Psoas muscle (tissue), 8 donors: ENCODE data around the gene SSBP2. TPM values are rescaled to one million over a fixed set of nuclear protein-coding genes. Genes with fewer than 3 reads are reported as not detected.

Experiments used
- ATAC-seq, 4 donors: fragments of 200-7000 bp; cut with Tn5 transposase; one replicate each; pipeline ENCODE4 v1.9.1; 2020; ENCODE audit warnings: moderate library complexity in 3 of 4, mild to moderate bottlenecking in 2 of 4
- DNase-seq, 2 donors: peaks; one replicate each; pipeline ENCODE4 v3.0.0-alpha.2; 2020
- H3K27ac ChIP-seq: fragments of 200-600 bp; one replicate; pipeline ENCODE4 v1.8.0; 2022
- H3K27me3 ChIP-seq, 3 donors: fragments of 200-600 bp in 1 of 3; one replicate each; pipeline versions ENCODE4 v1.6.1 to v1.8.0; 2013 to 2022; ENCODE audit warnings: low read length in 2 of 3, mild to moderate bottlenecking in 2 of 3, moderate library complexity in 1 of 3; ENCODE audit not compliant: insufficient read depth in 3 of 3
- H3K36me3 ChIP-seq, 2 donors: fragments of 200-600 bp in 1 of 2; one replicate each; pipeline versions ENCODE4 v1.6.1 to v1.8.0; 2013 to 2022; ENCODE audit warnings: low read depth in 1 of 2, mild to moderate bottlenecking in 1 of 2, moderate library complexity in 1 of 2; ENCODE audit not compliant: insufficient read depth in 1 of 2
- H3K4me1 ChIP-seq: fragments of 200-600 bp; one replicate; pipeline ENCODE4 v1.8.0; 2022
- H3K4me3 ChIP-seq: fragments of 200-600 bp; one replicate; pipeline ENCODE4 v1.8.0; 2022; ENCODE audit warnings: mild to moderate bottlenecking
- H3K9me3 ChIP-seq: fragments of 200-600 bp; one replicate; pipeline ENCODE4 v1.8.0; 2022
- CTCF ChIP-seq: fragments of 200-600 bp; IDR thresholded peaks from one replicate; pipeline ENCODE4 v1.8.0; 2022; ENCODE audit warnings: antibody characterized with exemption
- WGBS, 3 donors: extraction: QIAGEN DNeasy Blood & Tissue Kit; methylation state at CpG; one replicate each; pipeline versions ENCODE4 v1.1.6 to v1.1.7; 2013; 5-methylcytosine and 5-hydroxymethylcytosine counted together
- intact Hi-C, 2 donors: fragments of 100-400 bp; cut with DNase I; formaldehyde crosslinking; loops; one replicate each; pipeline versions ENCODE4 v1.11.0 to v1.14.2; 2022
- polyA plus RNA-seq, 3 donors: library from polyadenylated mRNA; stranded (reverse); fragments of 200-250 nt; gene quantifications; one replicate each; pipeline ENCODE4 v1.2.3, GENCODE V29; 2013
- total RNA-seq, 4 donors: library from RNA; stranded (reverse); fragmentation: NEBNext Ultra II Directional in 2 of 4; extraction: Animal tissue kit (Norgen Biotek cat#: 25700) in 2 of 4; gene quantifications; one replicate each; pipeline versions ENCODE4 v1.2.1 to v1.2.4, GENCODE V29; 2021 to 2023
- donor health status: healthy with polysubstance abuse.
- donor health status: DM: no; HTN: no; CAD: no; lungs with moderate emphysema.
- donor health status: Bipolar disorder and iron deficiency.
- donor health status: healthy.
- donor health status: DM: yes; HTN: yes; CAD: no.
- donor health status: DM: no; HTN: no; CAD: no.
- donor health status: DM: no; HTN: no; CAD: no.
- donor health status: DM: yes; HTN: yes; CAD: no.

The SSBP2 gene
- total and polyA plus RNA-seq, 7 donors, result 18.2 to 42.6 (median 25.3) TPM

- ATAC-seq (peak; percentile 57 to 94 (median 88)), DNase-seq (no peak)
- intact Hi-C loops, result loop anchor here in 1 of 2 donors (5.0 kb wide), 2 partner anchors 37 to 63 kb away; partner anchors contain the start of gene SSBP2
- Histone ChIP-seq H3K9me3 (no peaks in the 10 kb centered on the region), H3K36me3 (no peaks in the 10 kb centered on the region), H3K27ac (no peak overlapping the region), H3K4me3 (no peak overlapping the region), H3K4me1 (peaks cover 22% of the 10 kb centered on the region), H3K27me3 (no peaks in the 10 kb centered on the region)
- no peak for TF ChIP-seq CTCF
- 85 to 88% (median 87%) methylated on average over 5 of the region's 5 CpGs for WGBS, 3 donors
Measured at GRCh38 chr5:81789033-81789432, 38.1 kb upstream of the SSBP2 start.

- Histone ChIP-seq H3K4me3 (no peak overlapping the region), H3K27me3 (no peaks in the 10 kb centered on the region), H3K4me1 (peaks cover 22% of the 10 kb centered on the region), H3K27ac (no peak overlapping the region), H3K36me3 (no peaks in the 10 kb centered on the region), H3K9me3 (no peaks in the 10 kb centered on the region)
- no peak for TF ChIP-seq CTCF
- DNase-seq (no peak), ATAC-seq (peak in 1 of 4 donors; percentile 38)
- intact Hi-C loops, result loop anchor here in 1 of 2 donors (5.0 kb wide), 2 partner anchors 36 to 64 kb away; partner anchors contain the start of gene SSBP2
- WGBS, 3 donors, result 40 to 54% (median 45%) methylated on average over 2 of the region's 2 CpGs
Measured at GRCh38 chr5:81788329-81788728, 37.4 kb upstream of the SSBP2 start.

- Histone ChIP-seq H3K27me3 (no peaks in the 10 kb centered on the region), H3K27ac (no peak overlapping the region), H3K4me1 (peaks cover 22% of the 10 kb centered on the region), H3K4me3 (peak overlapping the region; percentile 44), H3K36me3 (no peaks in the 10 kb centered on the region), H3K9me3 (no peaks in the 10 kb centered on the region)
- TF ChIP-seq CTCF, result no peak
- 10 to 17% (median 10%) methylated on average over 3 of the region's 3 CpGs for WGBS, 3 donors
- intact Hi-C loops, result loop anchor here (1.0 to 5.0 kb wide), 4 partner anchors 35 to 65 kb away; partner anchors contain the start of gene SSBP2 (in 2 of the 2)
- peak; percentile 40 to 75 (median 46) for ATAC-seq
- DNase-seq, result peak in 1 of 2 donors; percentile 31
Measured at GRCh38 chr5:81787474-81788242, 36.8 kb upstream of the SSBP2 start.

- H3K4me1 ChIP-seq, result peaks cover 22% of the 10 kb centered on the region
- DNase-seq (no peak), ATAC-seq (no peak)
- no peaks in the 10 kb centered on the region for H3K27me3 ChIP-seq
- peak overlapping the region; percentile 44 for H3K4me3 ChIP-seq
- no peaks in the 10 kb centered on the region for H3K9me3 ChIP-seq
- WGBS, 3 donors, result 40 to 53% (median 45%) methylated on average over 5 of the region's 5 CpGs
- intact Hi-C loops, result loop anchor here (1.0 to 5.0 kb wide), 4 partner anchors 35 to 65 kb away; partner anchors contain the start of gene SSBP2 (in 2 of the 2)
- H3K27ac ChIP-seq, result peak overlapping the region; percentile 6
- no peak for TF ChIP-seq CTCF
- no peaks in the 10 kb centered on the region for H3K36me3 ChIP-seq
Measured at GRCh38 chr5:81786991-81787390, 36.1 kb upstream of the SSBP2 start.
